Measurements from ENCODE around the gene NLRC5. TPM values are rescaled to one million over a fixed set of nuclear protein-coding genes. Genes with fewer than 3 reads are reported as not detected.

NLRC5 gene
- total RNA-seq, 3 donors from 2014 or later: 18.4 to 34.4 (median 24.1) TPM

DNA sequence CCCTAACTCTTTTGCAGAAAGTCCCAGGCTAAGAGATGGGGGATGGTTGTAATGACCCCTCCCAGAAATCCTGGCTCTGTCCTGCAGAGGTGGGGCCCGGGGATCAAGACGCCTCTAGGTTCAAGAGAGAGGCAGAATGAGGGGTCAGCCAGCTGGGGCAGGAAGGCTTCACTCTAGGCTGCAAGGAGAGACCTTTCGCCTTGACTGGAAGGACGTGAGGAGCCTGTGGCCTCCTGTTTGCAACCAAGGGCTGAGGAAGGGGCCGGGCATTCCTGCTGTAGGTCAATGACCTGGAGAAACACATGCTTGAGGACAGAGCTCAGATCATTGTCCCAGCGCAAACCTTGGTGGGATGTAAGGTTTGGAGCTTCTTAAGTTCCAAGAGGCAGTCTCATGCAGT, 36.4 kb upstream of the NLRC5 start:
- Histone ChIP-seq H3K27me3 (no peaks in the 10 kb centered on the region), H3K27ac (no peak overlapping the region), H3K9me3 (no peaks in the 10 kb centered on the region), H3K4me3 (no peak overlapping the region), H3K36me3 (no peaks in the 10 kb centered on the region), H3K4me1 (no peaks in the 10 kb centered on the region)
- TF ChIP-seq, protein P1, sequence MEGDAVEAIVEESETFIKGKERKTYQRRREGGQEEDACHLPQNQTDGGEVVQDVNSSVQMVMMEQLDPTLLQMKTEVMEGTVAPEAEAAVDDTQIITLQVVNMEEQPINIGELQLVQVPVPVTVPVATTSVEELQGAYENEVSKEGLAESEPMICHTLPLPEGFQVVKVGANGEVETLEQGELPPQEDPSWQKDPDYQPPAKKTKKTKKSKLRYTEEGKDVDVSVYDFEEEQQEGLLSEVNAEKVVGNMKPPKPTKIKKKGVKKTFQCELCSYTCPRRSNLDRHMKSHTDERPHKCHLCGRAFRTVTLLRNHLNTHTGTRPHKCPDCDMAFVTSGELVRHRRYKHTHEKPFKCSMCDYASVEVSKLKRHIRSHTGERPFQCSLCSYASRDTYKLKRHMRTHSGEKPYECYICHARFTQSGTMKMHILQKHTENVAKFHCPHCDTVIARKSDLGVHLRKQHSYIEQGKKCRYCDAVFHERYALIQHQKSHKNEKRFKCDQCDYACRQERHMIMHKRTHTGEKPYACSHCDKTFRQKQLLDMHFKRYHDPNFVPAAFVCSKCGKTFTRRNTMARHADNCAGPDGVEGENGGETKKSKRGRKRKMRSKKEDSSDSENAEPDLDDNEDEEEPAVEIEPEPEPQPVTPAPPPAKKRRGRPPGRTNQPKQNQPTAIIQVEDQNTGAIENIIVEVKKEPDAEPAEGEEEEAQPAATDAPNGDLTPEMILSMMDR (IDR thresholded peaks at IDR 0.05): no peak
- TF ChIP-seq POLR2AphosphoS5 (IDR thresholded peaks at IDR 0.05) (no peak), POLR2A (IDR thresholded peaks at IDR 0.05) (no peak)
- no peak for DNase-seq (ENCODE audit: low spot score in 2 of 2)
- intact Hi-C loops (cut with DNase I; ENCODE audit: low total_unique reads): no loop called here

DNA sequence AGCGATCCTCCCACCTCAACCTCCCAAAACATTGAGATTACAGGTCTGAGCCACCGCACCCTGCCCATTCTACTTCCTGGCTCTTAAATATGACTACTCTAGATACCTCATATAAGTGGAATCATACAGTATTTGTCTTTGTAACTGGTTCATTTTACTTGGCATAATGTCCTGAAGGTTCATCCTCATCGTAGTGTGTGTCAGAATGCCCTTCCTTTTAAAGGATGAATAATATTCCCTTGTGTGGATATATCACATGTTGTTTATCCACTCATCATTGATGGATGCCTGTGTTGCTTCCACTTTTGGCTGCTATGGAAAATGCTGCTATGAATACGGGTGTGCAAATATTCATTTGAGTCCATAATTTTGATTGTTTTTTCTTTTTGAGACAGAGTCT, 33.3 kb upstream of the NLRC5 start:
- Histone ChIP-seq H3K27me3 (no peaks in the 10 kb centered on the region), H3K4me3 (no peak overlapping the region), H3K4me1 (no peaks in the 10 kb centered on the region), H3K27ac (no peak overlapping the region), H3K36me3 (no peaks in the 10 kb centered on the region), H3K9me3 (no peaks in the 10 kb centered on the region)
- no peak for DNase-seq (ENCODE audit: low spot score in 2 of 2)
- TF ChIP-seq POLR2AphosphoS5 (IDR thresholded peaks at IDR 0.05) (no peak), POLR2A (IDR thresholded peaks at IDR 0.05) (no peak)
- TF ChIP-seq, protein P1 (IDR thresholded peaks at IDR 0.05): no peak
- intact Hi-C loops (cut with DNase I; ENCODE audit: low total_unique reads): no loop called here

DNA sequence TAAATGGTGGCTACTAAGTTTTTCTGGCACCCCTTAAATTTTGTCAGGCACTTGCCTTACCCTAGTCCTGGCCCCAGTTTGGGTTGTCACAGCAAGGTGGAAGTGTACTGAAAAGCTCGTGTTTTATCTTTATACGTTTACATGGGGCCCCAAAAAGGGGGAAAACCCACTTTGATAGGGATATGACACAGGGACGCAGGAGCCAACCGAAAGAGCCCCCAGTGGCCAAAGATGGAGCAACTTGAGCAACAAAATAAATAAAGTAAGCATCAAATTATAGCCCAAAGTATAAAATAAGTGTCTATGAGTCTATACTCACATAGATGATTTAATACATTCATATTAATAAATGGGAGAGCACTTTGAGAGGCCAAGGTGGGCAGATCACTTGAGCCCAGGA, 32.6 kb upstream of the NLRC5 start:
- TF ChIP-seq POLR2AphosphoS5 (IDR thresholded peaks at IDR 0.05) (no peak), POLR2A (IDR thresholded peaks at IDR 0.05) (no peak)
- TF ChIP-seq, protein P1 (IDR thresholded peaks at IDR 0.05): no peak
- H3K9me3 ChIP-seq: no peaks in the 10 kb centered on the region
- H3K36me3 ChIP-seq: no peaks in the 10 kb centered on the region
- no peaks in the 10 kb centered on the region for H3K27me3 ChIP-seq
- intact Hi-C loops (cut with DNase I; ENCODE audit: low total_unique reads): no loop called here
- H3K27ac ChIP-seq: no peak overlapping the region
- no peak for DNase-seq (ENCODE audit: low spot score in 2 of 2)
- H3K4me3 ChIP-seq: no peak overlapping the region
- no peaks in the 10 kb centered on the region for H3K4me1 ChIP-seq

DNA sequence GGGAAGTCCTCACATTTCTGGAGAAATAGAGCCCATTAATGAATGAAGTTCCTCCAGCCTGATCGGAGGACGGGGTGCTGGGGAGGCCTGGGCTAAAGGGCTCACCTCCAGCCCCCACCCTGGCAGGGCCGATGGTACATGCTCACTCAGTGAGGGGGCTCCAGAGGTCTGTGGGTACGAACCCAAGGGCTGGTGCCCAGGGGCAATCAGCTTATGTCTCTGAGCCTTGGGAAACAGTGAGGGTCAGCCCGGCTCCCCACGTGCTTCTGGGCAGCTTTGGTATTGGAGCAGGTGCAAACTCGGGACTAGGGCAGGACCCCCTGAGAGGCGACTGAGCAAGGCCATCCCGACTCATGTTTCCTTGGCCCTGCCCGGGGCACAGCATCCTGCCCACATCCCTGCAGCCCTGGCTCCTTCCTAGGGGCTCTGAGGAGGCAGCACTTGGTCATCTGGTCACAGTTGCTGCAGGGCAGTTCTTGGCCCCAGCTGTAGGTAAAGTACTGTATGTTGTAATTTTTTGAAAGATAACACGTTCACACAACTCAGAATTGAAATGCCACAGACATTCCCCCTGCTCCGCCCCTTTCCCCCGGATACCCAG, 28.6 kb upstream of the NLRC5 start:
- TF ChIP-seq, protein P1 (IDR thresholded peaks at IDR 0.05): no peak
- intact Hi-C loops (cut with DNase I; ENCODE audit: low total_unique reads): no loop called here
- H3K4me3 ChIP-seq: no peak overlapping the region
- no peaks in the 10 kb centered on the region for H3K36me3 ChIP-seq
- no peaks in the 10 kb centered on the region for H3K4me1 ChIP-seq
- H3K9me3 ChIP-seq: no peaks in the 10 kb centered on the region
- no peaks in the 10 kb centered on the region for H3K27me3 ChIP-seq
- DNase-seq (ENCODE audit: low spot score in 2 of 2): no peak
- H3K27ac ChIP-seq: no peak overlapping the region

DNA sequence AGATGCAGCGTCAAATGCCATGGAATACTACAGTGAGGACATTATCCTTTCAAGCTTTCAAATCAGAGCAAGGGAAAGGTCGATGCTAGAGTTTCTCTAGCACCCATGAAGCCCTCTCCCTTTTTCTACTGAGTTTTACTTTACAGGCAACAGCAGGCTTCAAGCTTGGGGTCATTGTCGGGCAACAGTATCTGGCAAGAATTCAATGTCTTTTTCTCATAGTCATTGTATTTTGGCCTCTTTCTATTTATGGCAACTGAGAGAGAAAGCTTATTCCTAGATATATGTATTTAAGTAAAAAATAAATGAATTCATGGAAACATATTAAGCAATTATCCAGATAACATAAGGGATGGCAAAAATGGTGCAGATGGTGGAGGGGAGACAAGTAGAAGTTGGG, 28.0 kb upstream of the NLRC5 start:
- intact Hi-C loops (cut with DNase I; ENCODE audit: low total_unique reads): no loop called here
- Histone ChIP-seq H3K27ac (no peak overlapping the region), H3K27me3 (no peaks in the 10 kb centered on the region), H3K9me3 (no peaks in the 10 kb centered on the region), H3K4me3 (no peak overlapping the region), H3K4me1 (no peaks in the 10 kb centered on the region), H3K36me3 (no peaks in the 10 kb centered on the region)
- TF ChIP-seq, protein P1 (IDR thresholded peaks at IDR 0.05): no peak
- TF ChIP-seq POLR2AphosphoS5 (IDR thresholded peaks at IDR 0.05) (no peak), POLR2A (IDR thresholded peaks at IDR 0.05) (no peak)
- DNase-seq (ENCODE audit: low spot score in 2 of 2): no peak
